ENCODE data around the gene SLC12A6. TPM values are rescaled to one million over a fixed set of nuclear protein-coding genes. Genes with fewer than 3 reads are reported as not detected.

The SLC12A6 gene
- total RNA-seq, 4 donors from 2014 or later = 9.2 to 52.6 (median 26.9) TPM

GRCh38 chr15:34366271-34367065 is 28.9 kb upstream of the SLC12A6 start:
- Histone ChIP-seq H3K9me3 (no peaks in the 10 kb centered on the region), H3K27me3 (no peaks in the 10 kb centered on the region), H3K4me1 (peaks cover 5 to 56% (median 38%) of the 10 kb centered on the region in 4 donors), H3K27ac (peak overlapping the region; percentile 98 to 100 (median 99)), H3K4me3 (peak overlapping the region; percentile 72 to 95 (median 92)), H3K36me3 (no peaks in the 10 kb centered on the region)
- intact Hi-C loops (cut with DNase I; ENCODE audit: low total_unique reads) = loop anchor here (10.0 kb wide), 1 partner anchor 122 kb away; no protein-coding TSS in a partner anchor
- TF ChIP-seq POLR2A (IDR thresholded peaks at IDR 0.05) = peak; percentile 70
- TF ChIP-seq POLR2AphosphoS5 (IDR thresholded peaks at IDR 0.05) = peak; percentile 46 to 71 (median 64)
- no peak for TF ChIP-seq EP300 (IDR thresholded peaks at IDR 0.05; ENCODE audit: low read depth)
- peak in 1 of 5 experiments; percentile 10 for TF ChIP-seq CTCF (IDR thresholded peaks at IDR 0.05)
- WGBS, 2 donors (ENCODE audit: low coverage in 1 of 2) = 0% methylated on average over 37 of the region's 37 CpGs; no CpG with 5 or more reads in 1 of the 2 donors
- in situ Hi-C loops (cut with MboI; ENCODE audit: low pct_ligation_motif_present in 1 of 4, low pct_unique_long_range_greater_than_20kb in 1 of 4, low sequenced_read_pairs in 3 of 4) = loop anchor here (10.0 to 25.0 kb wide), 4 partner anchors 122 to 279 kb away; partner anchors contain the start of genes EMC4 (in 1 of the 4), EMC7 (in 1 of the 4) and PGBD4 (in 1 of the 4)
- DNase-seq = peak; percentile 88

GRCh38 chr15:34365836-34366235 is 28.3 kb upstream of the SLC12A6 start:
- Histone ChIP-seq H3K4me1 (peaks cover 5 to 62% (median 38%) of the 10 kb centered on the region in 4 donors), H3K4me3 (peak overlapping the region; percentile 72 to 95 (median 92)), H3K27me3 (no peaks in the 10 kb centered on the region), H3K36me3 (peaks cover 0 to 6% (median 0%) of the 10 kb centered on the region in 4 donors), H3K27ac (peak overlapping the region; percentile 98 to 100 (median 99)), H3K9me3 (no peaks in the 10 kb centered on the region)
- intact Hi-C loops (cut with DNase I; ENCODE audit: low total_unique reads) (loop anchor here (10.0 kb wide), 1 partner anchor 121 kb away; no protein-coding TSS in a partner anchor), in situ Hi-C loops (cut with MboI; ENCODE audit: low pct_ligation_motif_present in 1 of 4, low pct_unique_long_range_greater_than_20kb in 1 of 4, low sequenced_read_pairs in 3 of 4) (loop anchor here (10.0 to 25.0 kb wide), 4 partner anchors 121 to 279 kb away; partner anchors contain the start of genes EMC4 (in 1 of the 4), EMC7 (in 1 of the 4) and PGBD4 (in 1 of the 4))
- TF ChIP-seq POLR2AphosphoS5 (IDR thresholded peaks at IDR 0.05) (no peak), EP300 (IDR thresholded peaks at IDR 0.05; ENCODE audit: low read depth) (no peak), POLR2A (IDR thresholded peaks at IDR 0.05) (no peak), CTCF (IDR thresholded peaks at IDR 0.05) (no peak)
- DNase-seq = no peak
- 14% methylated on average over 5 of the region's 5 CpGs; no CpG with 5 or more reads in 1 of the 2 donors for WGBS, 2 donors (ENCODE audit: low coverage in 1 of 2)

GRCh38 chr15:34365091-34365825 is 27.7 kb upstream of the SLC12A6 start:
- in situ Hi-C loops (cut with MboI; ENCODE audit: low pct_ligation_motif_present in 1 of 4, low pct_unique_long_range_greater_than_20kb in 1 of 4, low sequenced_read_pairs in 3 of 4) (loop anchor here (10.0 to 25.0 kb wide), 4 partner anchors 120 to 278 kb away; partner anchors contain the start of genes EMC4 (in 1 of the 4), EMC7 (in 1 of the 4) and PGBD4 (in 1 of the 4)), intact Hi-C loops (cut with DNase I; ENCODE audit: low total_unique reads) (loop anchor here (10.0 kb wide), 1 partner anchor 120 kb away; no protein-coding TSS in a partner anchor)
- H3K27ac ChIP-seq = peak overlapping the region; percentile 98 to 100 (median 99)

More at GRCh38 chr15:34365091-34365825, 27.7 kb upstream of the SLC12A6 start:
- no peaks in the 10 kb centered on the region for H3K9me3 ChIP-seq
- no peak for TF ChIP-seq CTCF (IDR thresholded peaks at IDR 0.05)
- TF ChIP-seq POLR2AphosphoS5 (IDR thresholded peaks at IDR 0.05) = no peak
- no peak for TF ChIP-seq EP300 (IDR thresholded peaks at IDR 0.05; ENCODE audit: low read depth)
- no peak for TF ChIP-seq POLR2A (IDR thresholded peaks at IDR 0.05)
- no peaks in the 10 kb centered on the region for H3K27me3 ChIP-seq
- DNase-seq = no peak
- peaks cover 5 to 68% (median 38%) of the 10 kb centered on the region in 4 donors for H3K4me1 ChIP-seq
- peaks cover 0 to 9% (median 0%) of the 10 kb centered on the region in 4 donors for H3K36me3 ChIP-seq
- H3K4me3 ChIP-seq = peak overlapping the region in 3 of 4 donors; percentile 72 to 95 (median 90)
- WGBS, 2 donors (ENCODE audit: low coverage in 1 of 2) = 68 to 76% methylated on average over 3 to 16 of the region's 16 CpGs

Data from transverse colon (tissue), 4 donors.